HFFc6 (cell line): ENCODE data around the gene KDM2A. TPM values are rescaled to one million over a fixed set of nuclear protein-coding genes. Genes with fewer than 3 reads are reported as not detected.

Experiments used
- DNase-seq: peaks from one replicate; pipeline ENCODE4 v3.0.0-alpha.2; 2018
- H3K27ac Mint-ChIP-seq: 2 replicates; pipeline ENCODE4 v1.8.0; 2020; ENCODE audit warnings: mild to moderate bottlenecking, mixed read lengths
- H3K27me3 Mint-ChIP-seq: 2 replicates; pipeline ENCODE4 v1.8.0; 2021; ENCODE audit warnings: mild to moderate bottlenecking, moderate library complexity, mixed read lengths; ENCODE audit not compliant: insufficient read depth
- H3K36me3 Mint-ChIP-seq: 2 replicates; pipeline ENCODE4 v1.8.0; 2021; ENCODE audit warnings: low read depth, mixed read lengths
- H3K4me1 Mint-ChIP-seq: 2 replicates; pipeline ENCODE4 v1.8.0; 2020; ENCODE audit warnings: low read depth, mixed read lengths
- H3K4me3 Mint-ChIP-seq: 2 replicates; pipeline ENCODE4 v1.8.0; 2020; ENCODE audit warnings: mild to moderate bottlenecking, moderate library complexity, mixed read lengths
- H3K9me3 Mint-ChIP-seq: 2 replicates; pipeline ENCODE4 v1.8.0; 2020; ENCODE audit warnings: mild to moderate bottlenecking, mixed read lengths
- CTCF ChIP-seq: fragments of 200-600 bp; sonication (generic); IDR thresholded peaks from 2 replicates; pipeline ENCODE4 v1.5.0; 2021; ENCODE audit warnings: antibody characterized with exemption, mild to moderate bottlenecking
- total RNA-seq, 6 experiments: library from RNA; stranded (reverse); fragmentation: NEBNext Ultra II Directional; extraction: Animal tissue kit (Norgen Biotek cat#: 25700); gene quantifications; 2 replicates in 1 of 6; 3 replicates in 5 of 6; pipeline ENCODE4 v1.2.3, GENCODE V29; 2021

KDM2A gene
- total RNA-seq, 6 experiments from 2014 or later: 46.1 to 55.0 (median 49.7) TPM

GRCh38 chr11:67306769-67307544 is 187.9 kb downstream of the KDM2A start:
- no peaks in the 10 kb centered on the region for H3K9me3 Mint-ChIP-seq
- no peak for TF ChIP-seq CTCF
- H3K4me1 Mint-ChIP-seq: peaks cover 5% of the 10 kb centered on the region; the same call in 1 of the 2 replicates
- H3K4me3 Mint-ChIP-seq: no peak overlapping the region
- no peaks in the 10 kb centered on the region; the same call in 1 of the 2 replicates for H3K36me3 Mint-ChIP-seq
- no peak for DNase-seq
- no peaks in the 10 kb centered on the region for H3K27me3 Mint-ChIP-seq
- H3K27ac Mint-ChIP-seq: no peak overlapping the region

- H3K4me1 Mint-ChIP-seq: peaks cover 5% of the 10 kb centered on the region; the same call in 1 of the 2 replicates
- no peaks in the 10 kb centered on the region for H3K27me3 Mint-ChIP-seq
- no peaks in the 10 kb centered on the region for H3K9me3 Mint-ChIP-seq
- no peak overlapping the region for H3K27ac Mint-ChIP-seq
- DNase-seq: no peak
- no peaks in the 10 kb centered on the region; the same call in 1 of the 2 replicates for H3K36me3 Mint-ChIP-seq
- H3K4me3 Mint-ChIP-seq: no peak overlapping the region
- TF ChIP-seq CTCF: no peak
Observed at GRCh38 chr11:67307545-67308001, 188.5 kb downstream of the KDM2A start.

Other genes starting within 250 kb of the KDM2A start
- 10 to 100 TPM; 13.2 to 21.8 (median 19.3) TPM for gene PC, start 160.9 kb upstream of the KDM2A start, total RNA-seq
- gene C11orf86, start 144.0 kb upstream of the KDM2A start, total RNA-seq: not detected
- gene SYT12, start 96.1 kb upstream of the KDM2A start, total RNA-seq: not detected
- 10 to 100 TPM in 2 of 6 experiments, 1 to 10 TPM in 4; 5.2 to 17.8 (median 6.1) TPM for gene RHOD, start 62.4 kb upstream of the KDM2A start, total RNA-seq
- gene GRK2, start 147.2 kb downstream of the KDM2A start, total RNA-seq: 10 to 100 TPM; 26.2 to 35.5 (median 32.1) TPM
- 10 to 100 TPM; 24.7 to 34.6 (median 26.4) TPM for gene ANKRD13D, start 170.0 kb downstream of the KDM2A start, total RNA-seq
- gene SSH3, start 184.3 kb downstream of the KDM2A start, total RNA-seq: 10 to 100 TPM; 17.0 to 28.7 (median 22.6) TPM
- gene POLD4, start 234.3 kb downstream of the KDM2A start, total RNA-seq: 10 to 100 TPM; 69.1 to 80.7 (median 70.9) TPM